Testis (tissue), 3 donors: Measurements from ENCODE around the gene TOP1. TPM values are rescaled to one million over a fixed set of nuclear protein-coding genes. Genes with fewer than 3 reads are reported as not detected.

Experiments
- DNase-seq: peaks from one replicate; pipeline ENCODE4 v3.0.0-alpha.2; 2019
- H3K27ac ChIP-seq, 2 donors: fragments of 200-600 bp; sonication (generic); one replicate each; pipeline ENCODE4 v1.5.1; 2019
- H3K27me3 ChIP-seq: fragments of 200-600 bp; sonication (generic); one replicate; pipeline ENCODE4 v1.5.1; 2019
- H3K36me3 ChIP-seq: fragments of 200-600 bp; sonication (generic); one replicate; pipeline ENCODE4 v1.5.1; 2017; ENCODE audit warnings: low read depth; ENCODE audit errors: missing control alignments
- H3K4me1 ChIP-seq: fragments of 200-600 bp; sonication (generic); one replicate; pipeline ENCODE4 v1.5.1; 2019
- H3K4me3 ChIP-seq, 2 donors: fragments of 200-600 bp; sonication (generic); one replicate each; pipeline ENCODE4 v1.5.1; 2017 to 2019
- H3K9me3 ChIP-seq: fragments of 200-600 bp; sonication (generic); one replicate; pipeline ENCODE4 v1.5.1; 2017
- CTCF ChIP-seq, 3 experiments: fragments of 450-650 bp in 2 of 3; fragments of 200-600 bp in 1 of 3; sonication (generic) in 1 of 3; IDR thresholded peaks; one replicate each; pipeline ENCODE4 v1.5.1; 2016 to 2019; ENCODE audit warnings: antibody characterized with exemption in 3 of 3, mild to moderate bottlenecking in 2 of 3, moderate library complexity in 1 of 3
- POLR2A ChIP-seq: fragments of 450-650 bp; IDR thresholded peaks from one replicate; pipeline ENCODE4 v1.6.1; 2017; ENCODE audit warnings: antibody characterized with exemption, mild to moderate bottlenecking, moderate library complexity
- WGBS, 2 donors: methylation state at CpG; one replicate each; pipeline ENCODE4 v1.1.5; 2018; 5-methylcytosine and 5-hydroxymethylcytosine counted together
- intact Hi-C: fragments of 100-400 bp; cut with DNase I; formaldehyde crosslinking; loops from one replicate; pipeline ENCODE4 v1.15.1; 2023; ENCODE audit warnings: low total_unique reads
- polyA plus RNA-seq: library from polyadenylated mRNA; stranded (reverse); fragments of 350-450 nt; fragmentation: Illumina TruSeq; extraction: RNeasy Lipid Tissue Mini Kit (QIAGEN cat#74804); gene quantifications from one replicate; pipeline ENCODE4 v1.2.3, GENCODE V29; 2014; ENCODE audit warnings: low read depth, low replicate concordance; ENCODE audit not compliant: insufficient read depth
- total RNA-seq, 2 donors: library from RNA; depleted of rRNA; stranded (reverse); fragments of >200 nt; gene quantifications; one replicate each; pipeline ENCODE4 v1.2.3, GENCODE V29; 2016

TOP1 gene
- total and polyA plus RNA-seq, 3 donors from 2014 or later: 12.1 to 36.6 (median 33.8) TPM

GRCh38 chr20:40982415-40983145 is 46.0 kb upstream of the TOP1 start:
- TF ChIP-seq CTCF (IDR thresholded peaks at IDR 0.05) (no peak), POLR2A (no peak)
- WGBS, 2 donors: 85 to 95% methylated on average over 3 of the region's 3 CpGs
- H3K9me3 ChIP-seq: no peaks in the 10 kb centered on the region
- no peaks in the 10 kb centered on the region for H3K36me3 ChIP-seq
- no peak overlapping the region for H3K4me3 ChIP-seq
- no peak overlapping the region for H3K27ac ChIP-seq
- intact Hi-C loops: loop anchor here (10.0 kb wide), 1 partner anchor 102 kb away; no protein-coding TSS in a partner anchor
- no peaks in the 10 kb centered on the region for H3K27me3 ChIP-seq
- DNase-seq: no peak
- no peaks in the 10 kb centered on the region for H3K4me1 ChIP-seq

GRCh38 chr20:40983898-40984297 is 44.7 kb upstream of the TOP1 start:
- Histone ChIP-seq H3K4me1 (no peaks in the 10 kb centered on the region), H3K27ac (no peak overlapping the region), H3K4me3 (no peak overlapping the region), H3K9me3 (no peaks in the 10 kb centered on the region), H3K36me3 (no peaks in the 10 kb centered on the region), H3K27me3 (no peaks in the 10 kb centered on the region)
- no peak for TF ChIP-seq POLR2A
- no peak for TF ChIP-seq CTCF (IDR thresholded peaks at IDR 0.05)
- 85 to 95% methylated on average over 2 of the region's 2 CpGs for WGBS, 2 donors
- no peak for DNase-seq
- intact Hi-C loops: loop anchor here (10.0 kb wide), 1 partner anchor 101 kb away; no protein-coding TSS in a partner anchor

GRCh38 chr20:40984496-40984895 is 44.1 kb upstream of the TOP1 start:
- Histone ChIP-seq H3K9me3 (no peaks in the 10 kb centered on the region), H3K4me1 (no peaks in the 10 kb centered on the region), H3K27me3 (no peaks in the 10 kb centered on the region), H3K4me3 (no peak overlapping the region), H3K36me3 (no peaks in the 10 kb centered on the region), H3K27ac (no peak overlapping the region)
- intact Hi-C loops: loop anchor here (10.0 kb wide), 1 partner anchor 100 kb away; no protein-coding TSS in a partner anchor
- 87 to 92% methylated on average over 4 of the region's 4 CpGs for WGBS, 2 donors
- TF ChIP-seq POLR2A (no peak), CTCF (IDR thresholded peaks at IDR 0.05) (no peak)
- DNase-seq: no peak

GRCh38 chr20:40986774-40987173 is 41.8 kb upstream of the TOP1 start:
- WGBS, 2 donors: 78 to 86% methylated on average over 2 of the region's 2 CpGs
- intact Hi-C loops: loop anchor here (10.0 kb wide), 1 partner anchor 98 kb away; no protein-coding TSS in a partner anchor
- DNase-seq: no peak
- H3K36me3 ChIP-seq: no peaks in the 10 kb centered on the region
- no peaks in the 10 kb centered on the region for H3K9me3 ChIP-seq
- no peak overlapping the region for H3K4me3 ChIP-seq
- H3K27ac ChIP-seq: no peak overlapping the region
- TF ChIP-seq CTCF (IDR thresholded peaks at IDR 0.05) (no peak), POLR2A (no peak)
- no peaks in the 10 kb centered on the region for H3K27me3 ChIP-seq
- peaks cover 3% of the 10 kb centered on the region for H3K4me1 ChIP-seq
